MV-4-11 (cell line): ENCODE data around the gene CXCL11.
"Not testable (repeated sequence)": the region's sequence is repeated elsewhere in the genome, so short reads cannot be mapped to it uniquely, and the experiment has no call there.

Experiments
- DNase-seq: peaks from one replicate; lab custom pipeline; 2025; lab: John Stamatoyannopoulos, UW

CXCL11 gene

GRCh38 chr4:76042241-76042998, 6.5 kb upstream of the CXCL11 start:
- DNase-seq, result not testable (repeated sequence)

- DNase-seq, result no peak
Observed at GRCh38 chr4:76036855-76037254, 985 bp upstream of the CXCL11 start.

GRCh38 chr4:76035141-76035540, 729 bp downstream of the CXCL11 start:
- DNase-seq, result peak; percentile 88

- peak; percentile 28 for DNase-seq
Observed at GRCh38 chr4:76029300-76029699, 6.6 kb downstream of the CXCL11 start.

GRCh38 chr4:76028350-76028765, 7.5 kb downstream of the CXCL11 start:
- peak; percentile 76 for DNase-seq

- peak; percentile 61 for DNase-seq
Observed at GRCh38 chr4:76024065-76024464, 11.8 kb downstream of the CXCL11 start.

- DNase-seq, result no peak
Observed at GRCh38 chr4:76023389-76023788, 12.5 kb downstream of the CXCL11 start, which contains the start of gene CXCL10. CXCL10 (minus strand) TSS chr4:76023497; CDS start chr4:76023431, 66 bp downstream.

- DNase-seq, result no peak
Observed at GRCh38 chr4:76022677-76023076, 13.2 kb downstream of the CXCL11 start.

GRCh38 chr4:76022031-76022430, 13.8 kb downstream of the CXCL11 start:
- DNase-seq, result peak; percentile 20

- DNase-seq, result no peak
Observed at GRCh38 chr4:76017056-76017686, 18.7 kb downstream of the CXCL11 start.

- no peak for DNase-seq
Observed at GRCh38 chr4:76016393-76016792, 19.5 kb downstream of the CXCL11 start.

GRCh38 chr4:76013540-76013939, 22.3 kb downstream of the CXCL11 start:
- DNase-seq, result no peak

- no peak for DNase-seq
Observed at GRCh38 chr4:76012388-76012801, 23.5 kb downstream of the CXCL11 start.

GRCh38 chr4:76011700-76012387, 24.0 kb downstream of the CXCL11 start:
- DNase-seq, result peak; percentile 55

- DNase-seq, result no peak
Observed at GRCh38 chr4:76011018-76011670, 24.7 kb downstream of the CXCL11 start.

GRCh38 chr4:76010576-76010975, 25.3 kb downstream of the CXCL11 start:
- DNase-seq, result no peak

GRCh38 chr4:76009311-76009710, 26.6 kb downstream of the CXCL11 start:
- DNase-seq, result no peak

GRCh38 chr4:76007089-76007862, 28.6 kb downstream of the CXCL11 start, which contains the start of gene CXCL9:
CXCL9 (minus strand) TSS chr4:76007509; CDS start chr4:76007449, 60 bp downstream.
- DNase-seq, result no peak

- peak; percentile 52 for DNase-seq
Observed at GRCh38 chr4:76003620-76004019, 32.2 kb downstream of the CXCL11 start.

GRCh38 chr4:76003035-76003434, 32.8 kb downstream of the CXCL11 start:
- peak; percentile 90 for DNase-seq

- peak; percentile 87 for DNase-seq
Observed at GRCh38 chr4:76002176-76002575, 33.7 kb downstream of the CXCL11 start.
